GM12878 (cell line): ENCODE measurements around the gene TMEM253. TPM values are rescaled to one million over a fixed set of nuclear protein-coding genes. Genes with fewer than 3 reads are reported as not detected.

Experiments used
- ATAC-seq: fragments of 200-7000 bp; cut with Tn5 transposase; 3 replicates; pipeline ENCODE4 v1.9.1; 2020; ENCODE audit warnings: mild to moderate bottlenecking, moderate library complexity
- BruUV-seq: library from RNA; stranded (reverse); fragments of 400-500 nt; replicated peaks from 2 replicates; lab custom pipeline; 2021; lab: Mats Ljungman, UMichigan
- CTCF ChIA-PET: fragments of 300-600 bp; sonication (Branson Sonifier 250); formaldehyde crosslinking; extraction: SDS; loops from one replicate; lab custom pipeline; 2021; ENCODE audit warnings: inconsistent platforms; lab: Yijun Ruan, JAX
- POLR2A ChIA-PET: fragments of 350-600 bp; formaldehyde crosslinking; extraction: SDS; loops from one replicate; lab custom pipeline; 2021; ENCODE audit warnings: inconsistent platforms; lab: Charles Lee
- RAD21 ChIA-PET: fragments of 300-600 bp; sonication (Branson Sonifier 250); formaldehyde crosslinking; loops from one replicate; lab custom pipeline; 2023; ENCODE audit warnings: antibody characterized with exemption; ENCODE audit not compliant: unreplicated experiment; lab: Charles Lee
- SMC1A ChIA-PET: fragments of 300-600 bp; sonication (Branson Sonifier 250); formaldehyde crosslinking; loops from one replicate; lab custom pipeline; 2023; ENCODE audit not compliant: unreplicated experiment, uncharacterized antibody; lab: Charles Lee
- DNase-seq: peaks from one replicate; pipeline ENCODE4 v3.0.0-alpha.2; 2011; ENCODE audit warnings: low read depth, low spot score
- FAIRE-seq: peaks from 3 replicates; lab custom pipeline; 2011; peaks lifted over from hg19 to GRCh38; lab: Jason Lieb, UNC
- H2AFZ ChIP-seq: 2 replicates; pipeline ENCODE4 v1.6.0; 2011; ENCODE audit warnings: low read depth, low read length, control low read depth; ENCODE audit not compliant: control insufficient read depth
- H3K27ac ChIP-seq: 2 replicates; pipeline ENCODE4 v1.5.1; 2011; ENCODE audit warnings: control low read depth; ENCODE audit not compliant: control insufficient read depth, insufficient read depth
- H3K27me3 ChIP-seq, 2 experiments: replicated peaks in 1 of 2; 2 replicates each; pipeline versions ENCODE4 v1.6.0 to v1.6.1; 2011; ENCODE audit warnings: low read length in 1 of 2; ENCODE audit not compliant: control insufficient read depth in 2 of 2, insufficient read depth in 2 of 2
- H3K36me3 ChIP-seq, 2 experiments: 2 replicates each; pipeline ENCODE4 v1.5.1; 2011; ENCODE audit warnings: low read length in 1 of 2; ENCODE audit not compliant: control insufficient read depth in 2 of 2, insufficient read depth in 2 of 2
- H3K4me1 ChIP-seq: 2 replicates; pipeline ENCODE4 v1.6.1; 2011; ENCODE audit warnings: mild to moderate bottlenecking, low read length, moderate library complexity, mixed read lengths; ENCODE audit not compliant: control insufficient read depth, insufficient read depth
- H3K4me2 ChIP-seq: 2 replicates; pipeline ENCODE4 v1.6.0; 2011; ENCODE audit warnings: control low read depth; ENCODE audit not compliant: control insufficient read depth, insufficient read depth
- H3K4me3 ChIP-seq: fragments of 200-600 bp; sonication (generic); 2 replicates; pipeline ENCODE4 v1.5.1; 2016
- H3K79me2 ChIP-seq: 2 replicates; pipeline ENCODE4 v1.6.0; 2011; ENCODE audit warnings: low read length; ENCODE audit not compliant: control insufficient read depth, insufficient read depth
- H3K9ac ChIP-seq: 2 replicates; pipeline ENCODE4 v1.8.0; 2011; ENCODE audit warnings: low read length, control low read depth, mixed read lengths; ENCODE audit not compliant: control insufficient read depth, insufficient read depth
- H3K9me3 ChIP-seq: replicated peaks from 3 replicates; pipeline ENCODE4 v1.5.1; 2011; ENCODE audit warnings: mild to moderate bottlenecking, low read length; ENCODE audit not compliant: control insufficient read depth, insufficient read depth
- H4K20me1 ChIP-seq: 2 replicates; pipeline ENCODE4 v1.6.0; 2011; ENCODE audit not compliant: control insufficient read depth, insufficient read depth
- ATF7 ChIP-seq: fragments of 450-650 bp; IDR thresholded peaks from 2 replicates; pipeline ENCODE4 v1.6.1; 2016; ENCODE audit warnings: low read depth, mild to moderate bottlenecking
- BRCA1 ChIP-seq: IDR thresholded peaks from 2 replicates; pipeline ENCODE4 v1.6.1; 2011; ENCODE audit warnings: low read depth, low read length, improper control_type of control experiment
- DPF2 ChIP-seq: fragments of 450-650 bp; IDR thresholded peaks from 2 replicates; pipeline ENCODE4 v1.6.1; 2017; ENCODE audit warnings: mild to moderate bottlenecking
- E2F4 ChIP-seq: IDR thresholded peaks from 2 replicates; pipeline ENCODE4 v1.6.1; 2012; ENCODE audit warnings: low read depth, low read length, improper control_type of control experiment
- E2F8 ChIP-seq: fragments of 450-650 bp; IDR thresholded peaks from 2 replicates; pipeline ENCODE4 v1.6.1; 2018; ENCODE audit warnings: mild to moderate bottlenecking, low read depth, moderate library complexity; ENCODE audit not compliant: partially characterized antibody
- EP300 ChIP-seq, 2 experiments: fragments of 150-350 bp in 1 of 2; IDR thresholded peaks; 2 replicates each; pipeline ENCODE4 v1.6.1; 2011 to 2012; ENCODE audit warnings: low read depth in 2 of 2, low read length in 2 of 2, borderline replicate concordance in 1 of 2, improper control_type of control experiment in 1 of 2, inconsistent platforms in 1 of 2; ENCODE audit not compliant: control insufficient read depth in 1 of 2
- GATAD2B ChIP-seq: fragments of 450-650 bp; conservative IDR thresholded peaks from 2 replicates; pipeline ENCODE4 v1.6.1; 2017; ENCODE audit warnings: low read depth, mild to moderate bottlenecking, moderate library complexity
- HSF1 ChIP-seq: fragments of 150-350 bp; IDR thresholded peaks from 2 replicates; pipeline ENCODE4 v1.6.1; 2014; ENCODE audit warnings: mild to moderate bottlenecking, low read depth, low read length
- IKZF1 ChIP-seq: fragments of 450-650 bp; conservative IDR thresholded peaks from 2 replicates; pipeline ENCODE4 v1.6.1; 2017; ENCODE audit warnings: antibody characterized with exemption, mild to moderate bottlenecking
- LARP7 ChIP-seq: fragments of 450-650 bp; IDR thresholded peaks from 2 replicates; pipeline ENCODE4 v1.6.1; 2017; ENCODE audit warnings: mild to moderate bottlenecking
- NFXL1 ChIP-seq: fragments of 450-650 bp; IDR thresholded peaks from 2 replicates; pipeline ENCODE4 v1.6.1; 2017; ENCODE audit warnings: antibody characterized with exemption, mild to moderate bottlenecking, borderline replicate concordance
- NFYA ChIP-seq: IDR thresholded peaks from 2 replicates; pipeline ENCODE4 v1.6.1; 2011; ENCODE audit warnings: low read depth, mild to moderate bottlenecking, low read length, improper control_type of control experiment, borderline replicate concordance
- RELB ChIP-seq: fragments of 450-650 bp; IDR thresholded peaks from 2 replicates; pipeline ENCODE4 v1.6.1; 2017; ENCODE audit warnings: low read depth, mild to moderate bottlenecking, moderate library complexity
- STAT1 ChIP-seq: fragments of 450-650 bp; conservative IDR thresholded peaks from 2 replicates; pipeline ENCODE4 v1.6.1; 2014; ENCODE audit warnings: antibody characterized with exemption, mild to moderate bottlenecking
- TBL1XR1 ChIP-seq: IDR thresholded peaks from 2 replicates; pipeline ENCODE4 v1.6.1; 2012; ENCODE audit warnings: low read depth, low read length, improper control_type of control experiment
- WGBS: methylation state at CpG from one replicate; pipeline ENCODE4 v1.1.6; 2016; ENCODE audit warnings: low lambda C conversion rate; ENCODE audit not compliant: insufficient replicate concordance, insufficient coverage; ENCODE audit errors: missing lambda C conversion rate; 5-methylcytosine and 5-hydroxymethylcytosine counted together
- in situ Hi-C: fragments of 300-500 bp; cut with MboI; formaldehyde crosslinking; loops from 9 replicates; pipeline ENCODE4 v1.14.3; 2018; ENCODE audit warnings: mixed read lengths
- intact Hi-C: fragments of 100-400 bp; cut with micrococcal nuclease; formaldehyde crosslinking; loops from one replicate; pipeline ENCODE4 v1.14.2; 2022; ENCODE audit not compliant: unreplicated experiment
- polyA plus RNA-seq, 11 experiments: library from polyadenylated mRNA; depleted of rRNA in 4 of 11; unstranded in 6 of 11; stranded (reverse) in 5 of 11; fragments of >200 nt; fragmentation: Nextera tagmentation in 4 of 11; fragmentation: Illumina TruSeq in 1 of 11; extraction: Ambion mirVana in 4 of 11; extraction: Trizol in 1 of 11; gene quantifications; 1 replicate in 1 of 11; 2 replicates in 10 of 11; pipeline versions ENCODE4 v1.2.1 to v1.2.3, GENCODE V29; 2011 to 2016; ENCODE audit warnings: inconsistent platforms in 2 of 11, missing spikeins in 2 of 11, low read depth in 1 of 11
- total RNA-seq, 4 experiments: library from RNA; depleted of rRNA in 3 of 4; stranded (reverse); fragments of >200 nt in 3 of 4; fragmentation: Illumina TruSeq in 1 of 4; extraction: Trizol in 1 of 4; gene quantifications; 2 replicates each; pipeline versions ENCODE4 v1.2.1 to v1.2.3, GENCODE V29; 2013 to 2021

Gene TMEM253
- total and polyA plus RNA-seq, 10 of the 15 experiments (the other 5 are each of a cell fraction or from before 2014, with no cell fraction given) = 0.11 to 0.48 TPM; not detected in 8

- H3K36me3 ChIP-seq = no peaks in the 10 kb centered on the region
- POLR2A ChIA-PET = no interaction called here
- no peak for ATAC-seq
- no peak overlapping the region for H2AFZ ChIP-seq
- H3K9ac ChIP-seq = no peak overlapping the region
- H3K9me3 ChIP-seq = no peaks in the 10 kb centered on the region
- BruUV-seq = no TSS peak
- intact Hi-C loops (no loop called here), in situ Hi-C loops (no loop called here)
- no peaks in the 10 kb centered on the region for H3K4me1 ChIP-seq
- no peak overlapping the region for H3K4me2 ChIP-seq
- SMC1A ChIA-PET = no interaction called here
- CTCF ChIA-PET = interaction anchor here (0.6 to 1.2 kb wide), 3 partner anchors 27 to 121 kb away, joined by 3 to 4 read pairs (median 4); no protein-coding TSS in a partner anchor
- peaks cover 0 to 1% of the 10 kb centered on the region in 2 experiments; a peak in 1 of 4 replicates for H3K27me3 ChIP-seq
- H3K79me2 ChIP-seq = no peaks in the 10 kb centered on the region
- RAD21 ChIA-PET = interaction anchor here (1.9 kb wide), 1 partner anchor 44 kb away, joined by 7 read pairs; no protein-coding TSS in a partner anchor
- no peak overlapping the region for H3K27ac ChIP-seq
- H4K20me1 ChIP-seq = no peaks in the 10 kb centered on the region
- WGBS = 24% methylated on average over 5 of the region's 5 CpGs
- TF ChIP-seq TBL1XR1 (no peak), NFXL1 (no peak), IKZF1 (no peak), BRCA1 (no peak), RELB (no peak), NFYA (no peak), E2F8 (no peak), EP300 (IDR thresholded peaks at IDR 0.05; ENCODE audit: borderline replicate concordance in 1 of 2, control insufficient read depth in 1 of 2, low read depth in 2 of 2, low read length in 2 of 2) (no peak), E2F4 (no peak), HSF1 (no peak), GATAD2B (no peak), DPF2 (no peak), LARP7 (no peak), STAT1 (no peak), ATF7 (no peak)
- no peak overlapping the region for H3K4me3 ChIP-seq
- no peak for FAIRE-seq
- DNase-seq = no peak
These were observed 42.0 kb upstream of the TMEM253 start for GRCh38 chr14:21058903-21059302.
